Measurements from ENCODE around the gene ABHD10.

DNA sequence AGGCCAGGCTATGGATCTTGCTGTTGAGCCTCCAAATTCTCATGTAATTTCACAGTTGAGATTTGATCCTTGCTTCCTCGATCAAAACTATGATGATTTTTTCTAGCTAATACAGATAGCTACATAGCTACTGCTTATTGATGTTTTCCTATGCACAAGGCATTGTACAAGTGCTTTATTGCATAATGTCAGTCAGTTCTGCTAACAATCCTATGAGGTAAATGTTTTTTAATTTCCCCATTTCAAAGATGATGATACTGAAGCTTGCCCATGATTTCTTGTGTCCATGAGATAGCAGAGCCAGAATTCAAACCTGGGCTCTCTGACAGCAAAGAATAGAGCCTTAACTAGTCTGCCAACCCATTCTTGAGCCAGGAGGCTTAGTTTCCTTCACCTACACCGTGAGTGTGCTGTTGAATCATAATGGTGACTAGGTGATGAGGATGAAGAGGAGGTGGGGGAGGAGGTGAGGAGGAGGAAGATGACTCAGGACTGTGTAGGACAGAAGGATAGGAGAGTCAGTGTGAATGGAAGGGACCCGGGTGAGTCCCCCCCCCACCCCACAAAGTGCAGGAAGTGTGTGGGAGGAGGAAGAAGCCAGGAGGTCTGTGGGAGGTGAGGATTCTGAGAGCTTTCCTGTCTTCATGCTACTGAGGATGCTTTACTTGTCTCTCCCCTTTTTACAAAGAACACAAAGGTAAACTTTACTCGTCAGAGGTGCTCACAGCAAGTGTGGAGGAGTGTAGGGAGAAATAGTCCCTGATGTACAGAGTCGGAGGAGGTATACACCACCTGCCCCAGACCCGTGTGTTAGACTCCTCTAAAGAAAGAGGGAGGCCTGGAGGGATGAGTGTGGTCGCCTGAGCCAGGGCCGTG lies 23.5 kb downstream of the ABHD10 start:
- TF ChIP-seq, protein P1, sequence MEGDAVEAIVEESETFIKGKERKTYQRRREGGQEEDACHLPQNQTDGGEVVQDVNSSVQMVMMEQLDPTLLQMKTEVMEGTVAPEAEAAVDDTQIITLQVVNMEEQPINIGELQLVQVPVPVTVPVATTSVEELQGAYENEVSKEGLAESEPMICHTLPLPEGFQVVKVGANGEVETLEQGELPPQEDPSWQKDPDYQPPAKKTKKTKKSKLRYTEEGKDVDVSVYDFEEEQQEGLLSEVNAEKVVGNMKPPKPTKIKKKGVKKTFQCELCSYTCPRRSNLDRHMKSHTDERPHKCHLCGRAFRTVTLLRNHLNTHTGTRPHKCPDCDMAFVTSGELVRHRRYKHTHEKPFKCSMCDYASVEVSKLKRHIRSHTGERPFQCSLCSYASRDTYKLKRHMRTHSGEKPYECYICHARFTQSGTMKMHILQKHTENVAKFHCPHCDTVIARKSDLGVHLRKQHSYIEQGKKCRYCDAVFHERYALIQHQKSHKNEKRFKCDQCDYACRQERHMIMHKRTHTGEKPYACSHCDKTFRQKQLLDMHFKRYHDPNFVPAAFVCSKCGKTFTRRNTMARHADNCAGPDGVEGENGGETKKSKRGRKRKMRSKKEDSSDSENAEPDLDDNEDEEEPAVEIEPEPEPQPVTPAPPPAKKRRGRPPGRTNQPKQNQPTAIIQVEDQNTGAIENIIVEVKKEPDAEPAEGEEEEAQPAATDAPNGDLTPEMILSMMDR (IDR thresholded peaks at IDR 0.05), result no peak
- no peak for TF ChIP-seq POLR2A (IDR thresholded peaks at IDR 0.05)
